CD4-positive, CD25-positive, alpha-beta regulatory T cell (primary cell): ENCODE data around the gene C1orf21. TPM values are rescaled to one million over a fixed set of nuclear protein-coding genes. Genes with fewer than 3 reads are reported as not detected.

Source experiments
- ATAC-seq, 2 donors: fragments of 150-1000 bp; cut with Tn5 transposase; one replicate each; pipeline ENCODE4 v1.10.0; 2021; ENCODE audit warnings: low read depth in 2 of 2, moderate number of reproducible peaks in 2 of 2, moderate library complexity in 1 of 2
- DNase-seq, 3 donors: peaks; one replicate each; pipeline versions ENCODE4 v3.0.0 to v3.0.0-alpha.2; 2012 to 2022; ENCODE audit warnings: mixed read lengths in 1 of 3
- H3K27ac ChIP-seq: one replicate; pipeline ENCODE4 v1.7.0; 2013; ENCODE audit warnings: mild to moderate bottlenecking, low read length; ENCODE audit not compliant: insufficient read depth, poor library complexity, severe bottlenecking
- H3K27me3 ChIP-seq: one replicate; pipeline ENCODE4 v1.7.0; 2013; ENCODE audit warnings: low read length; ENCODE audit not compliant: control insufficient read depth, insufficient read depth
- H3K36me3 ChIP-seq: one replicate; pipeline ENCODE4 v1.7.0; 2013; ENCODE audit warnings: mild to moderate bottlenecking, low read length, moderate library complexity; ENCODE audit not compliant: control insufficient read depth, insufficient read depth
- H3K4me1 ChIP-seq: 2 replicates; pipeline ENCODE4 v1.7.0; 2013; ENCODE audit warnings: mild to moderate bottlenecking, low read length; ENCODE audit not compliant: insufficient read depth, control insufficient read depth, poor library complexity, severe bottlenecking
- H3K4me3 ChIP-seq: one replicate; pipeline ENCODE4 v1.7.0; 2013; ENCODE audit warnings: low read depth, mild to moderate bottlenecking, low read length, moderate library complexity
- H3K9me3 ChIP-seq, 2 experiments: 1 replicate in 1 of 2; 2 replicates in 1 of 2; pipeline ENCODE4 v1.7.0; 2013; ENCODE audit warnings: low read length in 2 of 2, mild to moderate bottlenecking in 1 of 2, moderate library complexity in 1 of 2; ENCODE audit not compliant: control insufficient read depth in 2 of 2
- H3K27ac Mint-ChIP-seq, 3 donors: one replicate each; pipeline ENCODE4 v1.8.0; 2020 to 2022; ENCODE audit warnings: mild to moderate bottlenecking in 3 of 3, mixed read lengths in 3 of 3, moderate library complexity in 2 of 3
- H3K27me3 Mint-ChIP-seq: one replicate; pipeline ENCODE4 v1.8.0; 2022; ENCODE audit warnings: mild to moderate bottlenecking, mixed read lengths
- H3K36me3 Mint-ChIP-seq: one replicate; pipeline ENCODE4 v1.8.0; 2020; ENCODE audit warnings: mixed read lengths
- H3K4me1 Mint-ChIP-seq, 4 donors: one replicate each; pipeline ENCODE4 v1.8.0; 2020 to 2022; ENCODE audit warnings: mixed read lengths in 4 of 4, mild to moderate bottlenecking in 1 of 4
- H3K4me3 Mint-ChIP-seq, 4 donors: one replicate each; pipeline ENCODE4 v1.8.0; 2020 to 2022; ENCODE audit warnings: mild to moderate bottlenecking in 4 of 4, mixed read lengths in 4 of 4, moderate library complexity in 3 of 4
- H3K9me3 Mint-ChIP-seq, 7 donors: one replicate each; pipeline ENCODE4 v1.8.0; 2020 to 2022; ENCODE audit warnings: mixed read lengths in 7 of 7, mild to moderate bottlenecking in 3 of 7, moderate library complexity in 2 of 7
- polyA plus RNA-seq, 4 donors: library from polyadenylated mRNA; unstranded; fragments of 300-500 nt; fragmentation: Illumina TruSeq; gene quantifications; one replicate each; pipeline ENCODE4 v1.2.3, GENCODE V29; 2021
- total RNA-seq: library from RNA; stranded (reverse); gene quantifications from one replicate; pipeline ENCODE4 v1.2.3, GENCODE V29; 2022

Gene C1orf21
- total and polyA plus RNA-seq, 5 donors from 2014 or later, result 0.05 to 0.59 TPM; not detected in 3

DNA sequence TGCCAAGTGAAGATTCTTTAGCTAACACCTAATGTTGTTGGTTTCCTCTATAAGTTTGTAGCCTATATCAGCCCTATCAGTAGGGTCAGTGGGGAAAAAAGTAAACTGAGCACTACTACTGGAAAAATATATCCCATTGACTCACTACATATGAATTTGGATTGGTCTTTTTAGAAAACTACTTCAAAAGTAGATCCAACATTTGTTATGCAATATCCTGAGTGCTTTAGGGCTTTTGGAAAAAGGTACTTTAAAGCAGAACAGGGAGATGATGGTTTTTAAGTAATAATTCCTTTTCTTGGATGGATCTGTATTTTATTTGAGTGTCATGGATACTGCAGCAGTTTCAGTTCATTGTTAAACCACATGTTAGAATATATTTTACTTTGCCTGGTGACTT, 7.1 kb downstream of the C1orf21 start:
- DNase-seq (no peak), ATAC-seq (no peak)
- H3K27me3 ChIP-seq, result peaks cover 29% of the 10 kb centered on the region
- H3K36me3 ChIP-seq, result no peaks in the 10 kb centered on the region
- H3K27me3 Mint-ChIP-seq, result peaks cover 52% of the 10 kb centered on the region
- H3K27ac ChIP-seq, result no peak overlapping the region
- no peaks in the 10 kb centered on the region for H3K4me1 ChIP-seq
- no peak overlapping the region for H3K4me3 ChIP-seq
- no peaks in the 10 kb centered on the region for H3K9me3 ChIP-seq
- H3K4me3 Mint-ChIP-seq, result no peak overlapping the region
- H3K9me3 Mint-ChIP-seq, result peaks cover 0 to 2% (median 0%) of the 10 kb centered on the region in 7 donors
- no peak overlapping the region for H3K27ac Mint-ChIP-seq
- no peaks in the 10 kb centered on the region for H3K36me3 Mint-ChIP-seq
- no peaks in the 10 kb centered on the region for H3K4me1 Mint-ChIP-seq

DNA sequence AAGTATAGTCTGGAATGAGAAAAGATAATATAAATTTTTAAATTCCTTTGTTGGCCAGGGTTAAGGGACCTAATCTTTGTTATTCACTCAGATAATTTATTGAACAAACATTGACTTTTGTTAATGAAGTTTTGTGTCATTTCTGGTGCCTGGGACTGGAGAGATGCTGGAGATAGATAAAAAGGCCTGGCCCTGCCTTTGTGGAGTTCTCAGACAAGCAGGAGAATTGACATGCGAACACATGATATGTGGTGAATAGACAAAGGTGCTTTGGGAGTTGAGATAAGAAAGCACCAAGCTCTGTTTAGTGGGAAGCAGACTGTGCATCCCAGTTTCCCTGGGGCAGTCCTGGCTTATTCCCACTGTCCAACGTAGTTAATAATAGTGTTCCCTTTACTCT, 8.5 kb downstream of the C1orf21 start:
- Histone ChIP-seq H3K4me1 (no peaks in the 10 kb centered on the region), H3K27ac (no peak overlapping the region), H3K27me3 (peaks cover 17% of the 10 kb centered on the region), H3K36me3 (no peaks in the 10 kb centered on the region), H3K9me3 (no peaks in the 10 kb centered on the region), H3K4me3 (no peak overlapping the region)
- H3K9me3 Mint-ChIP-seq, result peaks cover 0 to 2% (median 0%) of the 10 kb centered on the region in 7 donors
- H3K4me3 Mint-ChIP-seq, result no peak overlapping the region
- DNase-seq, result no peak
- H3K36me3 Mint-ChIP-seq, result no peaks in the 10 kb centered on the region
- no peak for ATAC-seq
- no peak overlapping the region for H3K27ac Mint-ChIP-seq
- peaks cover 42% of the 10 kb centered on the region for H3K27me3 Mint-ChIP-seq
- H3K4me1 Mint-ChIP-seq, result no peaks in the 10 kb centered on the region

DNA sequence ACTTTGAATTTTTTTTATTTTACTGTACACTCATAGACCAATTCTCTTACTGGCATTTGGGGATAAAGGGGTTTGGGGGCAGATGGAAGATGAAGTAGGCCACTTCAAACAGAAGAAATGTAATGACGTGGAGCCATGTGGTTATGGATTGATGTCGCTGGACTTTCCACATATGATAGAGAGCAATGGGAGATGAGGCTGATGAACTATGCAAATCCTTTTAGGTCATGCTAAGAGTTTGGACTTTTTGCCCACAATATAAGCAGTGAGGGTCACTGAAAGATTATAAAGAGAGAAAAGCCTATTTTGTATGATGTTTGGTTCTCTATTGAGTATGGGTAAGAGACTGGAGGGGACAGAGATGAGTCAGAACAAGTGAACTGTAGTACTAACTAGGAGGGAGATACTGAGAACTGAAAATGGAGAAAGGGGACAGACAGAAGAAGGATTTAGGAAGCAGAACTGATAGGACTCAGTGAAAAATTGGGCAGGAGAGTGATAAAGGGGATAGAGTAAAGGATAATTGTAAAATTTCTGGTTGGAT, 9.2 kb downstream of the C1orf21 start:
- H3K27me3 ChIP-seq, result peaks cover 14% of the 10 kb centered on the region
- no peak overlapping the region for H3K4me3 ChIP-seq
- Mint-ChIP-seq H3K9me3 (peaks cover 0 to 2% (median 0%) of the 10 kb centered on the region in 7 donors), H3K36me3 (no peaks in the 10 kb centered on the region), H3K4me3 (no peak overlapping the region), H3K27me3 (peaks cover 40% of the 10 kb centered on the region), H3K4me1 (no peaks in the 10 kb centered on the region), H3K27ac (no peak overlapping the region)
- no peak for ATAC-seq
- no peaks in the 10 kb centered on the region for H3K36me3 ChIP-seq
- no peaks in the 10 kb centered on the region for H3K4me1 ChIP-seq
- no peaks in the 10 kb centered on the region for H3K9me3 ChIP-seq
- no peak for DNase-seq
- no peak overlapping the region for H3K27ac ChIP-seq

DNA sequence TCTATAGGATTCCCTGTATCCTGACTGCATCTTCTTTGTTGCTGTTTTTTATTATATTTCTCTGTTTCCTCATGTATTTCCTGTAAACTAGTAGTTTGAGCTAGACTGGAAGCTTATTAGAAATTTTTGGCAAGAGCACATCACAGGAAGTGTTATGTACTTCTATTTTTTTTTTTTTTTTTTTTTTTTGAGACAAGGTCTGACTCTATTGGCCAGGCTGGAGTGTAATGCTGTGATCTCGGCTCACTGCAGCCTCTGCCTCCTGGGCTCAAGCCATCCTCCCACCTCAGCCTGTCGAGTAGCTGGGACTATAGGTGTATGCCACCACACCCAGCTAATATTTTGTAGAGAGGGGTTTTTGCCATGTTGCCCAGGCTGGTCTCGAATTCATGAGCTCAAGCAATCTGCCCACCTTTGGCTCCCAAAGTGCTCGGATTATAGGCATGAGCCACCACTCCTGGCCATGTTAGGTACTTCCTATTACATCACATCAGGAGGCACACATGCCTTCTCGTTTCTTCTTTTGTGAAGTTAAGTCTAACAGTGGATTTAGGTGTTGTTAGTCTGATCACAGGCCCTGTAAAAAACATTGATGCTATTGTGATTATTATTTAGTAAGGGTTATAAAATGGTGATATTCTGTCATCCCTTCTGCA, 12.5 kb downstream of the C1orf21 start:
- Histone ChIP-seq H3K36me3 (no peaks in the 10 kb centered on the region), H3K27me3 (peaks cover 7% of the 10 kb centered on the region), H3K9me3 (no peaks in the 10 kb centered on the region), H3K4me1 (no peaks in the 10 kb centered on the region), H3K27ac (no peak overlapping the region), H3K4me3 (no peak overlapping the region)
- DNase-seq (no peak), ATAC-seq (no peak)
- no peak overlapping the region for H3K27ac Mint-ChIP-seq
- H3K4me1 Mint-ChIP-seq, result no peaks in the 10 kb centered on the region
- H3K27me3 Mint-ChIP-seq, result peaks cover 33% of the 10 kb centered on the region
- no peak overlapping the region for H3K4me3 Mint-ChIP-seq
- no peaks in the 10 kb centered on the region for H3K36me3 Mint-ChIP-seq
- H3K9me3 Mint-ChIP-seq, result peaks cover 0 to 3% (median 0%) of the 10 kb centered on the region in 7 donors

DNA sequence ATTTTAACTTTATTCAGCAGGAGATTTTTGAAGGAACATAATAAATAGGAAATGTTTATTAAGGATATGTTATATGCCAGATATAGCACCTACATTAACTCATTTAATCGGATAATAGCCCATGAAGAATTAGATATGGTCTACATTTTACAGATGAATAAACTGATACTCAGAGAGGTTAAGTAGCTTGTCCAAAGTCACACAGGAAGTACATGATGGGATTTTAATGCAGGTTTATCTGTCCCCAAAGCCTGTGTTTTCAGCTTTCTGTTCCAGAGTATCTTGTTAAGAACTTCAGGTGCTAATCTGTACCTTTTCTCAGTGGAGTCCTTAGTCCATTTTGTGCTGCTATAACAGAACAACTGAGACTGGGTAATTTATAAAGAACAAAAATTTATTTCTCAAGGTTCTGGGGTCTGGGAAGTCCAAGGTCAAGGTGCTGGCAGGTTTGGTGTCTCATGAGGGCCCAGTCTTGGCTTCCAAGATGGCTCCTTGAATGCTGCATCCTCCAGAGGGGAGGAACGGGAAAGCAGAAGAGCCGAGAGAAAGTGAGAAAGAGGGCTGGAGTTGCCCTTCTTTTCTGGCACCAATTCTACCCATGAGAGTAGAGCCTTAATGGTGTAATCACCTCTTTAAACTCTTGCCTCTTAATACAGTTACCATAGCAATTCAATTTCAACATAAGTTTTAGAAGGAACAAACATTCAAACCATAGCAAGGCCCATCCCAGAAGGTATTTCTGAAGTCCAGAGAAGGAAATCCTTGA, 17.3 kb downstream of the C1orf21 start:
- H3K9me3 ChIP-seq, result no peaks in the 10 kb centered on the region
- H3K4me1 ChIP-seq, result no peaks in the 10 kb centered on the region
- no peak for DNase-seq
- H3K27me3 ChIP-seq, result peaks cover 3% of the 10 kb centered on the region
- H3K36me3 Mint-ChIP-seq, result no peaks in the 10 kb centered on the region
- H3K9me3 Mint-ChIP-seq, result peaks cover 0 to 3% (median 0%) of the 10 kb centered on the region in 7 donors
- H3K27me3 Mint-ChIP-seq, result peaks cover 19% of the 10 kb centered on the region
- no peaks in the 10 kb centered on the region for H3K4me1 Mint-ChIP-seq
- no peak overlapping the region for H3K4me3 ChIP-seq
- ATAC-seq, result no peak
- no peak overlapping the region for H3K27ac ChIP-seq
- no peaks in the 10 kb centered on the region for H3K36me3 ChIP-seq
- no peak overlapping the region for H3K27ac Mint-ChIP-seq
- H3K4me3 Mint-ChIP-seq, result no peak overlapping the region

DNA sequence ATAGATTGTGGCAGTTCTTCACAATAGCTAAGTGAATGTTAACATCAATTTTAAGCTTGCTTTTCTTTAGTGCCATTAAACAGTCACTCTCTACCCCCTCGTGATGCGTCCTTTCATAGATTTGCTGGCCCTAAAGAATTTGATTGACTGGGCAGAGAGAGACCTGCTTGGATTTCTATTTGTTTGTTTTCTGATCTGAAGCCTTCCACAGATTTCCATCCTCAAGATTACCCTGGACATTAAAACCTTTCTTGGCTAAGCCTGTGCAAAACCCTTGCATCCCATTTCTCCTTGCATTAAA, 17.8 kb downstream of the C1orf21 start:
- no peak for ATAC-seq
- peaks cover 0 to 3% (median 0%) of the 10 kb centered on the region in 7 donors for H3K9me3 Mint-ChIP-seq
- no peak overlapping the region for H3K4me3 Mint-ChIP-seq

DNA sequence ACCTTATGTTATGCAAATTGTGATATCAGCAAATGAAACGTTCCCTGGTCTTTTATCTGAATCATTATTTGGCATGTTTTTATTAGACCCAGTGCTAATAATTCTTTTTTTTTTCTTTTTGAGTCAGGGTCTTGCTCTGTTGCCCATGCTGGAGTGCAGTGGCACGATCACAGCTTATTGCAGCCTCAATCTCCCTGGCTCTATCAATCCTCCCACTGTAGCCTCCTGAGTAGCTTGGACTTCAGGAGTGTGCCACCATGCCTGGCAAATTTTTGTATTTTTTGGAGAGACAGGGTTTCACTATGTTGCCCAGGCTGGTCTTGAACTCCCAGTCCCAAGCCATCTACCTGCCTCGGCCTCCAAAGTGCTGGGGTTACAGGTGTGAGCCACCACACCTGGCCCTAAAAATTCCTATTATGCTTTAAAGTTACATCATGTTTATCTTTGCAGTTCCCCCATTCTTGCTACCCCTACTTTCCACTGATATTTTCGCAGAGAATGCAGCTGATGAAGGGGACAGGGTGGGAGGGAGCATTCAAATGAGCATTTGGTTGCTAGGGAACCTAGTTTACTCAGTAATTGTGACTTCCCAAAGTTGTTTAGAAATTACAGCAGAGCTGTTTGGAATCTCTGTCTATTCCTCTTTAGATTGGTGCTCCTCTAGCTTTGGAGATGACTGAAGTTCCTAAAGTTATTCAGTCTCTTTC, 18.4 kb downstream of the C1orf21 start:
- peaks cover 4% of the 10 kb centered on the region for H3K27me3 ChIP-seq
- H3K4me1 Mint-ChIP-seq, result no peaks in the 10 kb centered on the region
- no peak for ATAC-seq
- no peaks in the 10 kb centered on the region for H3K36me3 ChIP-seq
- no peak overlapping the region for H3K4me3 Mint-ChIP-seq
- H3K4me1 ChIP-seq, result no peaks in the 10 kb centered on the region
- peaks cover 23% of the 10 kb centered on the region for H3K27me3 Mint-ChIP-seq
- H3K36me3 Mint-ChIP-seq, result no peaks in the 10 kb centered on the region
- H3K27ac ChIP-seq, result no peak overlapping the region
- H3K9me3 ChIP-seq, result no peaks in the 10 kb centered on the region
- no peak overlapping the region for H3K4me3 ChIP-seq
- no peak overlapping the region for H3K27ac Mint-ChIP-seq
- H3K9me3 Mint-ChIP-seq, result peaks cover 0 to 3% (median 0%) of the 10 kb centered on the region in 7 donors
- DNase-seq, result no peak

More for the DNA sequence above, 17.8 kb downstream of the C1orf21 start:
- H3K27me3 ChIP-seq, result peaks cover 5% of the 10 kb centered on the region
- Mint-ChIP-seq H3K36me3 (no peaks in the 10 kb centered on the region), H3K4me1 (no peaks in the 10 kb centered on the region), H3K27ac (no peak overlapping the region), H3K27me3 (peaks cover 20% of the 10 kb centered on the region)
- no peaks in the 10 kb centered on the region for H3K36me3 ChIP-seq
- no peak overlapping the region for H3K27ac ChIP-seq
- no peaks in the 10 kb centered on the region for H3K9me3 ChIP-seq
- no peaks in the 10 kb centered on the region for H3K4me1 ChIP-seq
- no peak for DNase-seq
- no peak overlapping the region for H3K4me3 ChIP-seq
